Adipose tissue (tissue), 3 donors: ENCODE data around the gene FURIN. TPM values are rescaled to one million over a fixed set of nuclear protein-coding genes. Genes with fewer than 3 reads are reported as not detected.
A peak's percentile ranks its signal among the peaks of the same experiment; 100 is the strongest.
"Not testable (repeated sequence)": the region's sequence is repeated elsewhere in the genome, so short reads cannot be mapped to it uniquely, and the experiment has no call there.

Source experiments
- H3K27ac ChIP-seq: one replicate; pipeline ENCODE4 v1.5.1; 2013; ENCODE audit warnings: low read depth, low read length
- WGBS, 3 donors: extraction: QIAGEN DNeasy Blood & Tissue Kit; methylation state at CpG; one replicate each; pipeline ENCODE4 v1.1.7; 2013; 5-methylcytosine and 5-hydroxymethylcytosine counted together
- polyA plus RNA-seq, 3 donors: library from polyadenylated mRNA; stranded (reverse); fragments of 200-250 nt; gene quantifications; one replicate each; pipeline ENCODE4 v1.2.3, GENCODE V29; 2013
- donor health status: healthy with polysubstance abuse.
- donor health status: Bipolar disorder and iron deficiency.
- donor health status: healthy.

The FURIN gene
- polyA plus RNA-seq, 3 donors = 57.0 to 93.0 (median 87.1) TPM

DNA sequence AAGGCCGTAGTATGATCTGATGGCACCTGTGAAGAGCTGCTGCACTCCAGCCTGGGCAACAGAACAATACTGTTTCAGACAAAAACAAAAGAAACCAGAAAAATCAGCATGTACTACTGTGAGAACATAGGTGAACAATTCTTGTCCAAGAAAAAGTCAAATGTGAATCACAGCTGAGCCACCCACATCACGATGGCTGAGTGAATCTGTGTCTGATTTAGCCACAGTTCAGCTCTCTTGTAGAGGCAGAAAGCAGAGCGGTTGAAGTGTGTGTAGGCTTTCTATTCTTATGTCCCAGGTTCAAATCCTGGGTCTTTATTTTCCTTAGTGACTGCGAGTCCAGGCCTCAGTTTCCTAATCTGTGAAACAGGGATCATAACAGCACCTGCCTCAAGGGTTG, 4.4 kb upstream of the FURIN start:
- H3K27ac ChIP-seq = no peak overlapping the region
- WGBS, 3 donors = 87 to 91% (median 90%) methylated on average over 4 of the region's 4 CpGs

GRCh38 chr15:90864507-90864906, 3.9 kb upstream of the FURIN start:
- no peak overlapping the region for H3K27ac ChIP-seq
- 95 to 96% (median 95%) methylated on average over 10 of the region's 10 CpGs for WGBS, 3 donors

DNA sequence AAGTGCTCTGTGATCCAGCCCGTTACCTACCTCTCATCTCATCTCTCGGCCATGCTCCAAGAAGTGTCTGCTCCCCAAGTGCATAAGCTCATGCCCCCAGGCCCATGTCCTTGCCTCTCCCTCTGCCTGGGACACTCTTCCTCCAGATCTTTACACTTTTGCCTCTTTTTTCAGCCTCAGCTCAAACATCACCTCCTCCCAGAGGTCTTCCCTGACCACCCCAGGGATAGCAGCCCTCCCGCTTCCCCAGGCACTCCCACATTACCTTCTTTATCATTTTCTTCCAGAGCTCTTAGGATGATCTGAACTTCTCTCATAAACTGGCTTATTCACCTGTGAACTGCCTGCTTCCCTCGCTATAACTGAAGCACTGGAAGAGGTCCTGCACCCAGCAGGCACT, 2.7 kb upstream of the FURIN start:
- WGBS, 3 donors = 92 to 94% (median 93%) methylated on average over 4 of the region's 4 CpGs
- no peak overlapping the region for H3K27ac ChIP-seq

DNA sequence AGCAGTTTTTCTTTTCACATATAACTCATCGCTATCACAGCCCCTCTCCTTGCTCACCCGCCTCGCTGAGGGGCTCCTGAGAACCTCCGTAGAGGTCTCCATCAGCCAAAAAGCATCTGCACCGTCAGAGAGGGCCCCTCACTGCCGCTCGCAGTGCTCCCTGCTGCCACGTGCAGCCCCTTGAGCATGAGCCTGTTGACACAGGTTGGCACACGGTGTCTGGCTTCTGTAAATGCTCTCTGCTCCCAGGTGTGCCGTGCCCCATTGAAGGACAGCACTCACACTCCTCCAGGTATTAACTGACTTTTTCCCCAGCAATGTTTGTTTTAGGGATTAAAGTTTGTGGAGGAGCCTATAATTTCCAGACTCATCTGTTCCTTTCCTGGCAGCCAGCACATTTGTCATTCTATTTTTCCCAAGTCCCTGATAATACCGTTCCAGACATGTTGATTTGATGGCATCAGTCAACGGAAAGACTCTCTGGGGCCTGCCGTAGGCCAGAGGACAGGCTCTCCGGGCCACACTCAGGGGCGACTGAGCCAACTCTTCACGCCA, 2.1 kb upstream of the FURIN start:
- H3K27ac ChIP-seq = no peak overlapping the region
- 43 to 61% (median 60%) methylated on average over 16 of the region's 16 CpGs for WGBS, 3 donors

GRCh38 chr15:90866800-90867199, 1.6 kb upstream of the FURIN start:
- 73 to 86% (median 83%) methylated on average over 3 of the region's 3 CpGs for WGBS, 3 donors
- H3K27ac ChIP-seq = no peak overlapping the region

- H3K27ac ChIP-seq = no peak overlapping the region
These were observed 753 bp downstream of the FURIN start for GRCh38 chr15:90869140-90869541.

- H3K27ac ChIP-seq = no peak overlapping the region
- WGBS, 3 donors = 27 to 49% (median 31%) methylated on average over 9 of the region's 9 CpGs
These were observed 1.4 kb downstream of the FURIN start for GRCh38 chr15:90869601-90870353.

- peak overlapping the region; percentile 97 for H3K27ac ChIP-seq
- 15 to 27% (median 24%) methylated on average over 19 of the region's 19 CpGs for WGBS, 3 donors
These were observed 2.2 kb downstream of the FURIN start for GRCh38 chr15:90870354-90871138.

DNA sequence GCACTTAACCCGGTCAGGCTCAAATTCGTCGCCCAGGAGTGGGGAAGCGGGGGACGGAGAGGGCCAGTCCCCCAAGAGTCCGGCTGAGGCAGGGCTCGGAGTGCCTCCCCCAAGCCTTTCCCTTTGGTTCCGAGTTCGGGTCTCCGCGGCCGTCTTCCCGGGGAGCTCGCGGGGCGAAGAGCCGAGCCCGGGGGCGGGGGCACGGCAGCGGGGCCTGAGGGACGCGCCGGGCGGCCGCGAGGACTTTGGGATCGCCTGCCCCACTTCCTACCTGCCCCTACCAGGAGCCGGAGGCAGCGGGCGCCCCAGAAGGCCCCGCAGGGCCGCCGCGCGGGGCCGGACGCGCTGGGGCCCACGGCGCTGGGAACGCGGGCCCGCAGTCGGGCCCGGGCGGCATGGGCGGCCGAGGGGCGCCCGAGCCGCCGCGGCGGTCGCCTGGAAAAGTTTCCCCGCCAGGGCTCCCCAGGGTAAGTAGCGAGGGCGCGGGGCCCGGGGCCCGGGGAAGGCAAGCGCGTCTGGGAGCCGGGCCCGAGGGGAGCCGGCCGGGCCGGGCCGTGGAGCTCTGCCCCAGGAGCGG, 2.8 kb downstream of the FURIN start:
- 0 to 1% (median 1%) methylated on average over 29 to 71 of the region's 71 CpGs for WGBS, 3 donors
- H3K27ac ChIP-seq = peak overlapping the region; percentile 97

GRCh38 chr15:90871716-90872485, 3.5 kb downstream of the FURIN start:
- WGBS, 3 donors = 0 to 1% (median 1%) methylated on average over 34 to 77 of the region's 77 CpGs
- H3K27ac ChIP-seq = peak overlapping the region; percentile 97

DNA sequence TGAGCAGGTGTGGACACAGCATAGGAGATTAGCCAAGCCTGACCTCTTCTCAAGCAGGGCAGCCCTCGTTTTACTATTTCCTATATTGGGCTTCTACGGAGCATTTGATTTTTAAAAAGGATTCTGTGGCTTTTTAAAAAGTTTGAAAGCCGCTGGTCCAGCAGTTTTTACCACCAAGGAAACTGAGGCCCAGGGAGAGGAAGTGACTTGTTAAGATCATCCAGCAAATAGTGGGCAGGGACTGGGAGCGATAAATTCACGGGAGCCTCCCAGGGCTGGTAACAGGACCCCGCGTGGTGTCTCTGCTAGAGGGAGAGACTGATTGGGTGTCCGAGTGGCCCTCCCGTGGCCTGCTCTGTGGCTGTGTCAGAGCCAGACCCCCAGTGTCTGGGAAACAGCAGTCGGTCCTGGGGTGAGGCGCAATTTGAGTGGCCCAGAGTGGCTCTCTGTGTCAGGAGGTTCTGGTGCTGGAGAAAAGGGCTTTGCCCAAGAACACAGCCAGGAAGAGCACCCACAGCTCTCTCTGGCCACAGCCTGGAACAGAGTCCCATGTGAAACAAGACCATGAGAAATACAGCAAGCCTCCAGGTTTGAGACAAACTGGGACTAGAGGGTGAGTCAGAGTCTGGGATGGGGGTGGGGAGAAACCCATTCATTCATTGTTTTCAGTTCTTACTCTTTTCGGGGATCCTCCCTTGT, 4.2 kb downstream of the FURIN start:
- no peak overlapping the region for H3K27ac ChIP-seq
- 16 to 35% (median 31%) methylated on average over 12 of the region's 12 CpGs for WGBS, 3 donors

- no peak overlapping the region for H3K27ac ChIP-seq
- 28 to 71% (median 68%) methylated on average over 6 of the region's 6 CpGs for WGBS, 3 donors
These were observed 5.2 kb downstream of the FURIN start for GRCh38 chr15:90873488-90873997.

DNA sequence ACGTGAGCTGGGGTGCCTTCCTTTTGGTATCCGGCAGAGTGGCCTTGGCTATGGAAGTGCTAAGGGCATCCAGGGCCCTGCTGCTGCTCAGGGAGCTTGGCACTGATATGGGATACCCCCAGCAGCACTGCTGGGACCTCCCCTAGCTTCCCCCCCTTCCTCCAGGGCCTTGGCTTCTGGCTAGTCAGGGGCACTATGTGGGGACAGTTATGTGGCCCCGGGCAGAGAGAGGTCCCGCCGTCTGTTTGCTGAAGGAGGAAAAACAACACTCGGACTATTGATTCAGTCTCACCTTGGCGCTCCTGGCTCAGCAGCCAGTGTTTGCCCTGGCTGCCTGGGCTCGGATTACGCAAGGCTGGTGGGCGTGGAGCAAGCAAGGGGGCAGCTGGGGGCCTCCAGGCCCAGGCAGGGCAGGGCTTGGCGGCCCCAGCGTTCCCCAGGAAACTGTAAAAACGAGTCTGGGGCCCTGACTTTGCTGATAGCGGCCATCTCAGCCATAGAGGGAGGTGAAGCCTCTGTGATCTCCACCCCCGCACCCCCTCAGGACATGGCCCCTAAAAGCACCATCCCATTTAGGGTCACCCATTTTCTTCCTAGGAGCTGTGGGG, 5.7 kb downstream of the FURIN start:
- H3K27ac ChIP-seq = no peak overlapping the region
- 13 to 42% (median 38%) methylated on average over 15 of the region's 15 CpGs for whole genome bisulfite sequencing, 3 donors

DNA sequence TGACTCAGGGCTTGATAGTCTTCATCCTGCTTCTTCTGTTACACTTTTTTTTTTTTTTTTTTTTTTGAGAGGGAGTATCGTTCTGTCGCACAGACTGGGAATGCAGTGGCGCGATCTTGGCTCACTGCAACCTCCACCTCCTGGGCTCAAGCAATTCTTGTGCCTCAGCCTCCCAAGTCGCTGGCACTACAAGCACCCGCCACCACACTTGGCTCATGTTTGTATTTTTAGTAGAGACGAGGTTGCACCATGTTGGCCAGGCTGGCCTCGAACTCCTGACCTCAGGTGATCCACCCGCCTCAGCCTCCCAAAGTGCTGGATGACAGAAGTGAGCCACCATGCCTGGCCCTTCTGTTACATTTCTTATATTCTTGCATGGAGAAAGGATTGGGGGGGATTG, 6.6 kb downstream of the FURIN start:
- H3K27ac ChIP-seq = not testable (repeated sequence)
- WGBS, 3 donors = 68 to 90% (median 90%) methylated on average over 9 of the region's 9 CpGs

- H3K27ac ChIP-seq = no peak overlapping the region
- 82 to 93% (median 92%) methylated on average over 12 of the region's 12 CpGs for whole genome bisulfite sequencing, 3 donors
These were observed 7.2 kb downstream of the FURIN start for GRCh38 chr15:90875549-90875981.

GRCh38 chr15:90876046-90876445, 7.7 kb downstream of the FURIN start:
- 88 to 95% (median 91%) methylated on average over 11 to 20 of the region's 20 CpGs for WGBS, 3 donors
- no peak overlapping the region for H3K27ac ChIP-seq

DNA sequence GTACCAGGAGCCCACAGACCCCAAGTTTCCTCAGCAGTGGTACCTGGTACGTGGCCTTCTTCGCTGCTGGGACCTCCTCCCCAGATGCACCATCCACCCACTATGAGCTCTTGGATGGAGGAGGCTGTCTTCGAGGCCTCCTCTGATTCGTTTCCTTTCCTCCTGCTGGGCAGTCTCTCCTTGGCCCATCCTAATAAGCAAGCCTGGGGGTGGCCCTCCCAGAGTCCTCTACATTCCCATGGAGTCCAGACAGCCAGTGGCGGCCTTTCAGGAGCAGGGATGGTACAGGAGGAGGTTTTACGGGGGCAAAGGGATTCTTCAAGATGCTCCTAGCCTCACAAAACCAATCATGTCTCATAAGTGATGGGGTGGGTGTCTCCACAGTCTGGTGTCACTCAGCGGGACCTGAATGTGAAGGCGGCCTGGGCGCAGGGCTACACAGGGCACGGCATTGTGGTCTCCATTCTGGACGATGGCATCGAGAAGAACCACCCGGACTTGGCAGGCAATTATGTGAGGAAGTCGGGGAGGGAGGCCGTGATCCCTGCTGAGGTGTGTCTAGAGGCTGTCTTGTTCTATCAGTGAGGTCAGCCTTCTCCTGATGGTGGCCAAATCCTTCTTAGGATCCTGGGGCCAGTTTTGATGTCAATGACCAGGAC, 8.3 kb downstream of the FURIN start:
- WGBS, 3 donors = 93 to 95% (median 93%) methylated on average over 15 of the region's 15 CpGs
- no peak overlapping the region for H3K27ac ChIP-seq
